ENCODE data around the gene GTF3C1.

Gene GTF3C1

GRCh38 chr16:27485126-27485525 is 64.6 kb downstream of the GTF3C1 start:
- DNase-seq = no peak

GRCh38 chr16:27483624-27484023 is 66.1 kb downstream of the GTF3C1 start:
- DNase-seq = no peak

- DNase-seq = no peak
These were observed 66.7 kb downstream of the GTF3C1 start for GRCh38 chr16:27483088-27483437.

GRCh38 chr16:27482397-27483087 is 67.2 kb downstream of the GTF3C1 start:
- DNase-seq = no peak

GRCh38 chr16:27481282-27481934 is 68.3 kb downstream of the GTF3C1 start:
- no peak for DNase-seq

GRCh38 chr16:27480761-27481160 is 69.0 kb downstream of the GTF3C1 start:
- DNase-seq = no peak

- no peak for DNase-seq
These were observed 73.5 kb downstream of the GTF3C1 start for GRCh38 chr16:27476240-27476639.

GRCh38 chr16:27475561-27475960 is 74.2 kb downstream of the GTF3C1 start:
- DNase-seq = no peak

- DNase-seq = no peak
These were observed 74.8 kb downstream of the GTF3C1 start for GRCh38 chr16:27474921-27475320.

- DNase-seq = no peak
These were observed 75.7 kb downstream of the GTF3C1 start for GRCh38 chr16:27474041-27474440.

- DNase-seq = no peak
These were observed 76.4 kb downstream of the GTF3C1 start for GRCh38 chr16:27473101-27473900.

- no peak for DNase-seq
These were observed 77.4 kb downstream of the GTF3C1 start for GRCh38 chr16:27472091-27473020.

- DNase-seq = no peak
These were observed 78.1 kb downstream of the GTF3C1 start for GRCh38 chr16:27471661-27472060.

GRCh38 chr16:27470567-27471431 is 78.9 kb downstream of the GTF3C1 start:
- DNase-seq = no peak

GRCh38 chr16:27468941-27469531 is 80.7 kb downstream of the GTF3C1 start:
- no peak for DNase-seq

GRCh38 chr16:27465483-27465879 is 84.2 kb downstream of the GTF3C1 start:
- no peak for DNase-seq

- peak; percentile 37 for DNase-seq
These were observed 84.9 kb downstream of the GTF3C1 start for GRCh38 chr16:27464626-27465482.

GRCh38 chr16:27463741-27464591 is 85.7 kb downstream of the GTF3C1 start:
- DNase-seq = peak; percentile 74

Data from CD4-positive, alpha-beta T cell treated with Interleukin-21 for 1 hour (primary cell).